ENCODE data around the gene HCST. TPM values are rescaled to one million over a fixed set of nuclear protein-coding genes. Genes with fewer than 3 reads are reported as not detected.

HCST gene
- total and polyA plus RNA-seq, 2 of the 13 experiments (the other 11 are each of a cell fraction or from before 2014, with no cell fraction given): 0.24 to 1.2 TPM

DNA sequence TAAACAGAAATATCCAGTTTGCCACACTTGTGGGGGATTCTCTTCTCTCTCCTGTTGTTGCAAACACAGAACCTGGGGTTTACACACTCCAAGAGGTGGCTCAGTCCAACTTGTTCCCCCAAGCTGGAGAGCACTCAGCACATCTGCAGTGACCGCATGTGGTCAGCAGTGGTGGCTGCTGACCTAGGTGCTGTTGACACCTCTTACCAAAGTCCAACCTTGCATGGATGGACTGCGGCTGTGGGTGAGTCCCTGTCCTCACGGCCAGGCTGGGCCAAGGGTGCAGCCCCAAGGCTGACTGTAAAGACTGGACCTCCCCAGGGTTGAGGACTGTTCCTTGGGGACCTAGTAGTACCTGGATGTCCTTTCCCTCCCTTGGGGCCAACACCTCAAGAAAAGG is 39.9 kb downstream of the HCST start (continued):
- no peak for TF ChIP-seq RFX5 (IDR thresholded peaks at IDR 0.05; ENCODE audit: low read depth, low read length)
- TF ChIP-seq GFI1 (CRISPR knock-in tag; IDR thresholded peaks at IDR 0.05; ENCODE audit: borderline replicate concordance): no peak
- TF ChIP-seq DNMT1 (CRISPR knock-in tag; IDR thresholded peaks at IDR 0.05): no peak
- TF ChIP-seq HMG20A (CRISPR knock-in tag; IDR thresholded peaks at IDR 0.05; ENCODE audit: borderline replicate concordance): no peak
- TF ChIP-seq ZFX (CRISPR knock-in tag; IDR thresholded peaks at IDR 0.05; ENCODE audit: low read depth): peak; percentile 52; the same call in 1 of the 2 replicates
- TF ChIP-seq KDM5B (CRISPR knock-in tag; IDR thresholded peaks at IDR 0.05; ENCODE audit: borderline replicate concordance): peak; percentile 67; the same call in 1 of the 2 replicates
- TF ChIP-seq ZSCAN29 (CRISPR knock-in tag; conservative IDR thresholded peaks at IDR 0.05): no peak
- no peak for TF ChIP-seq PAX8 (CRISPR knock-in tag; IDR thresholded peaks at IDR 0.05; ENCODE audit: borderline replicate concordance)
- no peak for TF ChIP-seq ZNF615 (CRISPR knock-in tag; IDR thresholded peaks at IDR 0.05; ENCODE audit: borderline replicate concordance)
- TF ChIP-seq, protein P1, sequence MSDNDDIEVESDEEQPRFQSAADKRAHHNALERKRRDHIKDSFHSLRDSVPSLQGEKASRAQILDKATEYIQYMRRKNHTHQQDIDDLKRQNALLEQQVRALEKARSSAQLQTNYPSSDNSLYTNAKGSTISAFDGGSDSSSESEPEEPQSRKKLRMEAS (IDR thresholded peaks at IDR 0.05): peak; percentile 84
- TF ChIP-seq ZBTB3 (CRISPR knock-in tag; IDR thresholded peaks at IDR 0.05; ENCODE audit: borderline replicate concordance, low read depth): no peak
- peak; percentile 61; the same call in 1 of the 2 replicates for TF ChIP-seq ZNF331 (CRISPR knock-in tag; IDR thresholded peaks at IDR 0.05)
- no peak for TF ChIP-seq ZFP36 (IDR thresholded peaks at IDR 0.05; ENCODE audit: borderline replicate concordance, low read depth, low read length, partially characterized antibody)
- no peak for TF ChIP-seq ZNF337 (CRISPR knock-in tag; IDR thresholded peaks at IDR 0.05; ENCODE audit: borderline replicate concordance, low read depth)
- TF ChIP-seq ZNF781 (CRISPR knock-in tag; IDR thresholded peaks at IDR 0.05; ENCODE audit: borderline replicate concordance, not compliant biosample characterization): no peak
- TF ChIP-seq THAP11 (CRISPR knock-in tag; IDR thresholded peaks at IDR 0.05): peak; percentile 38; the same call in 1 of the 2 replicates
- TF ChIP-seq HINFP (CRISPR knock-in tag; IDR thresholded peaks at IDR 0.05; ENCODE audit: low read depth): no peak
- TF ChIP-seq MAFG (CRISPR knock-in tag; IDR thresholded peaks at IDR 0.05): no peak
- TF ChIP-seq ZNF672 (CRISPR knock-in tag; IDR thresholded peaks at IDR 0.05): no peak
- TF ChIP-seq ZNF7 (CRISPR knock-in tag; IDR thresholded peaks at IDR 0.05): peak; percentile 52; the same call in 1 of the 2 replicates
- no peak for TF ChIP-seq KAT2B (IDR thresholded peaks at IDR 0.05; ENCODE audit: borderline replicate concordance, low read depth, low read length)
- no peak for TF ChIP-seq REPIN1 (CRISPR knock-in tag; IDR thresholded peaks at IDR 0.05; ENCODE audit: borderline replicate concordance, low read depth)
- no peak for TF ChIP-seq ZNF572 (CRISPR knock-in tag; IDR thresholded peaks at IDR 0.05)
- TF ChIP-seq ZFP91 (CRISPR knock-in tag; IDR thresholded peaks at IDR 0.05; ENCODE audit: borderline replicate concordance): peak; percentile 48; the same call in 1 of the 2 replicates
- no peak for TF ChIP-seq SKI (IDR thresholded peaks at IDR 0.05; ENCODE audit: partially characterized antibody)
- TF ChIP-seq TARDBP (CRISPR knock-in tag; IDR thresholded peaks at IDR 0.05): no peak
- TF ChIP-seq WIZ (CRISPR knock-in tag; IDR thresholded peaks at IDR 0.05): 0 out of 2 replicates have a peak, but pooled peaks have one; percentile 57
- no peak for TF ChIP-seq ZNF619 (CRISPR knock-in tag; IDR thresholded peaks at IDR 0.05)
- TF ChIP-seq ZNF264 (CRISPR knock-in tag; IDR thresholded peaks at IDR 0.05): no peak
- no peak for TF ChIP-seq ZNF253 (CRISPR knock-in tag; IDR thresholded peaks at IDR 0.05; ENCODE audit: borderline replicate concordance)
